ENCODE data around the gene PRKCH. TPM values are rescaled to one million over a fixed set of nuclear protein-coding genes. Genes with fewer than 3 reads are reported as not detected.

The PRKCH gene
- total and polyA plus RNA-seq, 2 of the 13 experiments (the other 11 are each of a cell fraction or from before 2014, with no cell fraction given) = 0.48 to 1.3 TPM

GRCh38 chr14:61552241-61552640, 230.9 kb downstream of the PRKCH start (continued):
- TF ChIP-seq PPARG (CRISPR knock-in tag; conservative IDR thresholded peaks at IDR 0.05) (no peak), JUNB (CRISPR knock-in tag; IDR thresholded peaks at IDR 0.05; ENCODE audit: borderline replicate concordance) (no peak), ZNF710 (CRISPR knock-in tag; IDR thresholded peaks at IDR 0.05; ENCODE audit: borderline replicate concordance) (no peak), ATF7-NPFF (CRISPR knock-in tag; IDR thresholded peaks at IDR 0.05; ENCODE audit: low read depth) (no peak), POLR2G (IDR thresholded peaks at IDR 0.05; ENCODE audit: low read depth, low read length) (peak; percentile 41; the same call in 1 of the 2 replicates), ZMAT3 (CRISPR knock-in tag; conservative IDR thresholded peaks at IDR 0.05) (no peak), ZBTB37 (CRISPR knock-in tag; IDR thresholded peaks at IDR 0.05) (no peak), MLXIP (CRISPR knock-in tag; IDR thresholded peaks at IDR 0.05; ENCODE audit: borderline replicate concordance) (no peak), ZNF644 (CRISPR knock-in tag; IDR thresholded peaks at IDR 0.05; ENCODE audit: low read depth) (peak; percentile 35; the same call in 1 of the 2 replicates), FOXA3 (CRISPR knock-in tag; IDR thresholded peaks at IDR 0.05) (0 out of 2 replicates have a peak, but pooled peaks have one; percentile 11), KLF9 (CRISPR knock-in tag; IDR thresholded peaks at IDR 0.05; ENCODE audit: low read depth) (no peak), ZNF143 (CRISPR knock-in tag; IDR thresholded peaks at IDR 0.05) (no peak), ATM (IDR thresholded peaks at IDR 0.05; ENCODE audit: borderline replicate concordance) (no peak), SP4 (CRISPR knock-in tag; IDR thresholded peaks at IDR 0.05) (0 out of 2 replicates have a peak, but pooled peaks have one; percentile 21), NKX3-1 (CRISPR knock-in tag; IDR thresholded peaks at IDR 0.05) (no peak), NCOA5 (CRISPR knock-in tag; IDR thresholded peaks at IDR 0.05) (no peak), IRX3 (CRISPR knock-in tag; IDR thresholded peaks at IDR 0.05; ENCODE audit: borderline replicate concordance, low read depth) (no peak), HDAC6 (IDR thresholded peaks at IDR 0.05; ENCODE audit: low read depth, low read length) (no peak), IKZF1 (IDR thresholded peaks at IDR 0.05) (no peak), REL (CRISPR knock-in tag; conservative IDR thresholded peaks at IDR 0.05) (no peak), ZNF260 (CRISPR knock-in tag; IDR thresholded peaks at IDR 0.05; ENCODE audit: borderline replicate concordance, low read depth) (no peak), BRCA1 (CRISPR knock-in tag; IDR thresholded peaks at IDR 0.05) (no peak), ZSCAN12 (CRISPR knock-in tag; IDR thresholded peaks at IDR 0.05) (no peak), ZNF703 (CRISPR knock-in tag; IDR thresholded peaks at IDR 0.05; ENCODE audit: borderline replicate concordance) (no peak), ZNF781 (CRISPR knock-in tag; IDR thresholded peaks at IDR 0.05; ENCODE audit: borderline replicate concordance, not compliant biosample characterization) (no peak)
